Lower lobe of right lung (tissue), 2 donors: ENCODE data around the gene MBD3L5. TPM values are rescaled to one million over a fixed set of nuclear protein-coding genes. Genes with fewer than 3 reads are reported as not detected.
"Not testable (repeated sequence)": the region's sequence is repeated elsewhere in the genome, so short reads cannot be mapped to it uniquely, and the experiment has no call there.

Experiments used
- ATAC-seq, 2 donors: fragments of 200-7000 bp; cut with Tn5 transposase; one replicate each; pipeline ENCODE4 v1.9.1; 2020 to 2022; ENCODE audit warnings: mild to moderate bottlenecking in 2 of 2, moderate library complexity in 2 of 2
- DNase-seq: peaks from one replicate; pipeline ENCODE4 v3.0.0-alpha.2; 2020
- H3K27ac ChIP-seq: fragments of 200-600 bp; one replicate; pipeline ENCODE4 v1.8.0; 2022
- H3K27me3 ChIP-seq: fragments of 200-600 bp; one replicate; pipeline ENCODE4 v1.8.0; 2022; ENCODE audit warnings: low read depth
- H3K36me3 ChIP-seq: fragments of 200-600 bp; one replicate; pipeline ENCODE4 v1.8.0; 2022; ENCODE audit warnings: mild to moderate bottlenecking
- H3K4me1 ChIP-seq: fragments of 200-600 bp; one replicate; pipeline ENCODE4 v1.8.0; 2022
- H3K4me3 ChIP-seq: fragments of 200-600 bp; one replicate; pipeline ENCODE4 v1.8.0; 2022; ENCODE audit warnings: mild to moderate bottlenecking
- H3K9me3 ChIP-seq: fragments of 200-600 bp; one replicate; pipeline ENCODE4 v1.8.0; 2022
- intact Hi-C: fragments of 100-400 bp; cut with DNase I; formaldehyde crosslinking; loops from one replicate; pipeline ENCODE4 v1.11.0; 2022
- total RNA-seq: library from RNA; stranded (reverse); fragmentation: NEBNext Ultra II Directional; extraction: Animal tissue kit (Norgen Biotek cat#: 25700); gene quantifications from one replicate; pipeline ENCODE4 v1.2.1, GENCODE V29; 2021
- TF ChIP-seq, protein P1 (sequence below): fragments of 200-600 bp; IDR thresholded peaks from one replicate; pipeline ENCODE4 v1.8.0; 2022; ENCODE audit warnings: antibody characterized with exemption, mild to moderate bottlenecking
- donor health status: DM: no; HTN: yes; CAD: no; lungs with severe emphysema.

Gene MBD3L5
- total RNA-seq, 1 donor from 2014 or later = not detected

DNA sequence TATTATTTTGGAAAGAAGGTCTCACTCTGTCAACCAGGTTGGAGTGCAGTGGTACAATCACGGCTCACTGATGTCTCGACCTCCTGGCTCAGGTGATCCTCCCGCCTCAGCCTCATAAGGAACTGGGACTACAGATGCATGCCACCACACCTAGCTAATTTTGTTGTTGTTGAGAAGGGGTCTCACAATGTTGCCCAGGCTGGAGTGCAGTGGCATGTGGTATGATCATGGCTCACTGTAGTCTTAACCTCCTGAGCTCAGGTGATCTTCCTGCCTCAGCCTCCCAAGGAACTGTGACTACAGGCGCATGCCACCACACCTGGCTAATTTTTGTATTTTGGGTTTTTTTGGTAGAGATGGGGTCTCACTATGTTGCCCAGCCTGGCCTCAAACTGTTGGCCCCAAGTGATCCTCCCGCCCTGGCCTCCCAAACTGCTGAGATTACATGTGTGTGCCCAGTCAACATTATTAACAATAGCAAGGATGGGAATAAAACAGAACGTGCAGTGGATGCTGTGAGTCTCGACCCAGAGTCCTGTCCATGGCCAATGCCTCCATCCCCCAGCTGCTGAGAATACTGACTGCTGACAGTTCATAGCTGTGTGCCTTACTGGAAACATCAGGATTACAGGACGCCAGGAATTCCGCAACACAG lies 33.5 kb downstream of the MBD3L5 start:
- Histone ChIP-seq H3K4me3 (no peak overlapping the region), H3K4me1 (no peaks in the 10 kb centered on the region), H3K27ac (no peak overlapping the region), H3K9me3 (no peaks in the 10 kb centered on the region), H3K36me3 (no peaks in the 10 kb centered on the region), H3K27me3 (no peaks in the 10 kb centered on the region)
- TF ChIP-seq, protein P1, sequence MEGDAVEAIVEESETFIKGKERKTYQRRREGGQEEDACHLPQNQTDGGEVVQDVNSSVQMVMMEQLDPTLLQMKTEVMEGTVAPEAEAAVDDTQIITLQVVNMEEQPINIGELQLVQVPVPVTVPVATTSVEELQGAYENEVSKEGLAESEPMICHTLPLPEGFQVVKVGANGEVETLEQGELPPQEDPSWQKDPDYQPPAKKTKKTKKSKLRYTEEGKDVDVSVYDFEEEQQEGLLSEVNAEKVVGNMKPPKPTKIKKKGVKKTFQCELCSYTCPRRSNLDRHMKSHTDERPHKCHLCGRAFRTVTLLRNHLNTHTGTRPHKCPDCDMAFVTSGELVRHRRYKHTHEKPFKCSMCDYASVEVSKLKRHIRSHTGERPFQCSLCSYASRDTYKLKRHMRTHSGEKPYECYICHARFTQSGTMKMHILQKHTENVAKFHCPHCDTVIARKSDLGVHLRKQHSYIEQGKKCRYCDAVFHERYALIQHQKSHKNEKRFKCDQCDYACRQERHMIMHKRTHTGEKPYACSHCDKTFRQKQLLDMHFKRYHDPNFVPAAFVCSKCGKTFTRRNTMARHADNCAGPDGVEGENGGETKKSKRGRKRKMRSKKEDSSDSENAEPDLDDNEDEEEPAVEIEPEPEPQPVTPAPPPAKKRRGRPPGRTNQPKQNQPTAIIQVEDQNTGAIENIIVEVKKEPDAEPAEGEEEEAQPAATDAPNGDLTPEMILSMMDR = no peak
- DNase-seq = no peak
- no peak for ATAC-seq
- intact Hi-C loops = no loop called here

DNA sequence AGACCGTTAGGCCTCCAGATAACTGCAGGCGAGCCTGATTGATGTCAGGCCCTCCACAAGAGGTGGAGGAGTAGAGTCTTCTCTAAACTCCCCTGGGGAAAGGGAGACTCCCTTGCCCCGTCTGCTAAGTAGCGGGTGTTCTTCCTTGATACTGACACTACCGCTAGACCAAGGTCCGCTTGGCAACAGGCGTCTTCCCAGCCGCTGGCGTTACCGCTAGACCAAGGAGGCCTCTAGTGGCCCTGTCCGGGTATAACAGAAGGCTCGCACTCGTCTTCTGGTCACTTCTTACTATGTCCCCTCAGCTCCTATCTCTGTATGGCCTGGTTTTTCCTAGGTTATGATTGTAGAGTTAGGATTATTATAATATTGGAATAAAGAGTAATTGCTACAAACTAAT lies 36.7 kb downstream of the MBD3L5 start:
- H3K4me3 ChIP-seq, ATAC-seq, H3K27me3 ChIP-seq, H3K27ac ChIP-seq, H3K9me3 ChIP-seq, intact Hi-C loops, DNase-seq: not testable (repeated sequence)
- Histone ChIP-seq H3K36me3 (peaks cover 14% of the 10 kb centered on the region), H3K4me1 (peaks cover 15% of the 10 kb centered on the region)

DNA sequence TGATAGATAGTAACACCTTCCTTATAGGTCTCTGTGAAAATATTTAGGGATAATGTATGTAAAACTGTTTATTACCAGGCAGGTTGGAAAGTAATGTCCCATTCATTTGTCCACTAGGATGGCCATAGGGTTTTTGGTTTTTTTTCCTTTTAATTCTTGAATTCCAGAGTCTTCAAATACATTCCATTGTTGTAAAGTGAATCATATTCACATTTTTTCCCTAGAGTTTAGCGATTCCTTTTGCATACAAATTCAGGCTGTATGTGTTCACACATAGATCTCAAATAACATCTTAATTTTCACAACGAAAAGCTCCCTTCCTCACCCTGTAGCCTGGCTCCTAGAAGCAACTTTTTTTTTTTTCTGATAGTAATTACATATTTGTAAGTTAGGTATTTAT lies 37.3 kb downstream of the MBD3L5 start:
- DNase-seq = no peak
- intact Hi-C loops = no loop called here
- H3K27ac ChIP-seq = no peak overlapping the region
- no peak for ATAC-seq
- no peaks in the 10 kb centered on the region for H3K9me3 ChIP-seq
- peaks cover 20% of the 10 kb centered on the region for H3K36me3 ChIP-seq
- H3K4me3 ChIP-seq = no peak overlapping the region
- TF ChIP-seq, protein P1 = no peak
- no peaks in the 10 kb centered on the region for H3K27me3 ChIP-seq
- H3K4me1 ChIP-seq = peaks cover 15% of the 10 kb centered on the region

DNA sequence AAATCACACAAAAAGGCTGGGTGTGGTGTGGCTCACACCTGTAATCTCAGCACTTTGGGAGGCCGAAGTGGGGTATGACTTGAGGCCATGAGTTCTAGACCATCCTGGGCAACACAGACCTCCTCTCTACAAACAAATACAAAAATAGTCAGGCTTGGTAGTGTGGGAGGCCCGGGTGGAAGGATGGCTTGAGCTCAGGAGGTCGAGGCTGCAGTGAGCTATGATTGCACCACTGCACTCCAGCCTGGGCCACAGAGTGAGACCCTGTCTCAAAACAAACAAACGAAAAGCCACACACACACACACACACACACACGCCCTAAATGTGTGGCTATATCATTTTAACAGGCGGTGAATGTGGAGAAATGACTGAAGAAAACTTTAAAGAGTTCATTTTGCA lies 38.2 kb downstream of the MBD3L5 start:
- Histone ChIP-seq H3K4me1 (peaks cover 15% of the 10 kb centered on the region), H3K9me3 (no peaks in the 10 kb centered on the region), H3K27ac (no peak overlapping the region), H3K36me3 (peaks cover 29% of the 10 kb centered on the region), H3K4me3 (no peak overlapping the region), H3K27me3 (no peaks in the 10 kb centered on the region)
- TF ChIP-seq, protein P1 = no peak
- DNase-seq (no peak), ATAC-seq (no peak)
- intact Hi-C loops = no loop called here

DNA sequence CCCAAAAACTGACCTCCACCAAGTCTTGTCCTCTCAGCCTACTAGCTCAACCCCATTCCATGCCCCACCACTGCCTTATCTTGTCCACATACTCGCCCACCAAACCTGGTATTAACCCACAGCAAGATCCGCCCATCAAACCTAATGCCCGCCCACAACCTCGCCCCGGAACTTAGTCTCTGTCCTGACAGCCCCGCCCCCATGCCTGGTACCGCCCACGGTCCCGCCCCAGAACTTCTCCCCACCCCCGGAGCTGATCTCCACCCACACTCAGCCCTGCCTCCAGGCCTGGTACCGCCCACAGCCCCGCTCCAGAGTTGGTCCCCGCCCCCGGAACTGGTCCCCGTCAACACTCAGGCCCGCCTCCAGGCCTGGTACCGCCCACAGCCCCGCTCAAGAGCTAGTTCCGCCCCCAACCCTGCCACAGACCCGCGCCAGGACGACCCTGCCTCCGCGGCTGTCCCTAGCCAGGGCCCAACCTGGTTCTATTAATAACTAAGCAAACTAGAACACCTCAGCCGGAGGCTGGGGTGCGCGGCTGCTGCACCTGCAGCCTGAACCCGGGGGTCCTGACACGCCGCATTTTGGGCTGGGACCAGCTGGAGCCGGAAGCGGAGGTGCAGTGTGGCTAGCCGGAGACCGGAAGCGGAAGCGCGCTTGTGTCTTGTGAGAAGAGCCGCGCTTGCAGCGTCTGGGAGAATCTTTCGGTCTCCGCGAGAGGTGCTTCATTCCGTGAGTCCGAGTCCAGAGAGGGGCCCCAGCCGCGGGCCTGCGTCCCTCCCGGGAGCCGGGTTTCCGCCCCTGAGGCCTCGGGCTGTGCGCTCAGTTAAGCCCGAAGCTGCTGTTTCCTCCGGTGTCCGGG lies 38.9 kb downstream of the MBD3L5 start, which contains the start of gene ZNF557:
Gene ZNF557, plus strand, starts transcription at position 662 of the 862 bp plus-strand sequence. CDS start 5,372 bp downstream, outside the sequence.
- intact Hi-C loops = no loop called here
- TF ChIP-seq, protein P1 = no peak

DNA sequence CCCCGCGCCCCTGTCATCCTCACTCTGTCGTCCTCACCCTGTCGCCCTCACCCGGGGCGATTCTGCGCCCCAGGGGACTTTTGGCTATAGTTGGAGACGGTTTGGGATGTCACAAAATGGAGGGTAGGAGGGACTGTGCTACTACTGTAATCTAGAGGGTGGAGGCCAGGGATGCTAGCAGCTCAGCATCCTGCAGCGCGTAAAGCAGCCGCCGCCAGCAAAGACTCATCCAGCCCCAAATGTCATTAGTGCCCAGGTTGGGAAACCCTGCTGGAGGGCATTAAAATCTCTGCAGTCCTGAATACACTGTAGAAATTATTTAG lies 39.5 kb downstream of the MBD3L5 start:
- Histone ChIP-seq H3K4me1 (peaks cover 15% of the 10 kb centered on the region), H3K27me3 (no peaks in the 10 kb centered on the region), H3K27ac (peak overlapping the region; percentile 88), H3K9me3 (no peaks in the 10 kb centered on the region), H3K4me3 (peak overlapping the region; percentile 97), H3K36me3 (peaks cover 40% of the 10 kb centered on the region)
- no peak for DNase-seq
- TF ChIP-seq, protein P1 = no peak
- ATAC-seq = no peak
- intact Hi-C loops = no loop called here

More for the DNA sequence above, 38.9 kb downstream of the MBD3L5 start, which contains the start of gene ZNF557:
- H3K27me3 ChIP-seq = no peaks in the 10 kb centered on the region
- no peaks in the 10 kb centered on the region for H3K9me3 ChIP-seq
- peaks cover 36% of the 10 kb centered on the region for H3K36me3 ChIP-seq
- ATAC-seq (peak; percentile 100), DNase-seq (peak; percentile 100)
- H3K4me1 ChIP-seq = peaks cover 15% of the 10 kb centered on the region
- H3K4me3 ChIP-seq = peak within 1 kb of the TSS; percentile 97
- peak within 1 kb of the TSS; percentile 88 for H3K27ac ChIP-seq
